Cardiac septum (tissue), 1 donor: Measurements from ENCODE around the gene HMX1. TPM values are rescaled to one million over a fixed set of nuclear protein-coding genes. Genes with fewer than 3 reads are reported as not detected.

ENCODE experiments used
- DNase-seq: peaks from one replicate; pipeline ENCODE4 v3.0.0-alpha.2; 2020; ENCODE audit warnings: low spot score
- intact Hi-C: fragments of 100-400 bp; cut with DNase I; formaldehyde crosslinking; loops from one replicate; pipeline ENCODE4 v1.14.0; 2022
- total RNA-seq: library from RNA; stranded (reverse); fragmentation: NEBNext Ultra II Directional; extraction: Animal tissue kit (Norgen Biotek cat#: 25700); gene quantifications from one replicate; pipeline ENCODE4 v1.2.1, GENCODE V29; 2021
- donor health status: DM: no; HTN: no; CAD: no.

Gene HMX1
- total RNA-seq, 1 donor from 2014 or later: not detected

DNA sequence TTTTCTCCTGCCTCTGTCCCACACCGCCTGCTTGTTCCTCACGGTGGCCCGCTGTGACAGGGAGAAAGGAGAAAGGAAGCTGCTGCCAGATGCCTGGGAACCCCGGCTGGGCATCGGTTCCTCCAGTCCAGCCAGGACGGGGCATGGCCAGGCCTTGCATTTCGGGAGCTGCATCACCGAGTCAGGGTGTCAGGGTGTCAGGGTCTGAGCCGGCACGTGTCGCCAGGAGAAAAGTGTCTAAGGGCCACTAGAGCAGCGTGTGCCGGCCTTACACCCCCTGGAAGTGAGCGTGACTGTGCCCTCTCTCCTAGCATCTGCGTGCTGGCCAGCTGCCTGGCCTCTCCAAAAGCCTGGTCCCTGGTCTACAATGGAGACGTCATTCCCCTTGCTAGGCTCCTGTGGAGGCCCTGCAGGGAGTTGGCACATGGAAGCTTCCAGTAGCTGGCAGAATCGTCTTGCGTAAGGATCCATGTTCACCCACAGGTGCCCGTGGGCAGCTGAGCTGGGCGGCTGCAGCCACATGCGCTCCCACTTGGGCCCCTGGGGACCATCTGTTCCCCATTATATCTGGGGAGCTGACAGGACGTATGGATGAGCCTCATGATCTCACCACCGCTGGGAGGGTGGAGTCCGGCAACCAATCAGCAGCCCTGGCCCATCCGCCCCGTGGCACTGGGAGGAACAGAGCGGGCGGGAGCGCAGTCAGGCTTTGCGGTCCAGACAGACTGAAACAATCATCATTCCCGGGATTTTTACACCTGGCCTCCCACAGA is 39.9 kb upstream of the HMX1 start:
- intact Hi-C loops: loop anchor here (10.0 kb wide), 2 partner anchors 307 to 447 kb away; no protein-coding TSS in a partner anchor
- peak; percentile 74 for DNase-seq

DNA sequence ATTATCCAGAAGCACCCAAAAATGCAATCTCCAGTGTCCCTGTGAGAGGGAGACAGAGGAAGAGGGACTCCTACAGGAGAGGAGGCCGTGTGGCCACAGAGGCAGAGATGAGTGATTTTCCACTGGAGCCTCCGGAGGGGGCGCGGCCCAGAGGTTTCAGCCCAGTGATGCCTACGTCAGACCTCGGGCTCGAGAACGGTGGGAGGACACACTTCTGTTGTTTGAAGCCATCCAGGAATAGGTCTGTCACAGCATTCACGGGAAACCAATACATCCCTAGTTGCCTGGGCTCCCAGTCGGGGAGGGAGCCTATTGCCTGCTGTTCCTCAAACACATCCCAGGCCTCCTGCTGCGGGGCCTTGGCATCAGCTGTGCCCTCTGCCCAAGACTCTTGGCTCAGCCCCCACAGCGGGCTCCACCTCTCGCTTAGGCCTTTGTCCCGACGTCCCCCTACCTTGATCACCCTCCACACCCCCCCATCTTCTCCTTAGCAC is 39.2 kb upstream of the HMX1 start:
- DNase-seq: peak; percentile 63
- intact Hi-C loops: loop anchor here (10.0 kb wide), 2 partner anchors 306 to 446 kb away; no protein-coding TSS in a partner anchor

DNA sequence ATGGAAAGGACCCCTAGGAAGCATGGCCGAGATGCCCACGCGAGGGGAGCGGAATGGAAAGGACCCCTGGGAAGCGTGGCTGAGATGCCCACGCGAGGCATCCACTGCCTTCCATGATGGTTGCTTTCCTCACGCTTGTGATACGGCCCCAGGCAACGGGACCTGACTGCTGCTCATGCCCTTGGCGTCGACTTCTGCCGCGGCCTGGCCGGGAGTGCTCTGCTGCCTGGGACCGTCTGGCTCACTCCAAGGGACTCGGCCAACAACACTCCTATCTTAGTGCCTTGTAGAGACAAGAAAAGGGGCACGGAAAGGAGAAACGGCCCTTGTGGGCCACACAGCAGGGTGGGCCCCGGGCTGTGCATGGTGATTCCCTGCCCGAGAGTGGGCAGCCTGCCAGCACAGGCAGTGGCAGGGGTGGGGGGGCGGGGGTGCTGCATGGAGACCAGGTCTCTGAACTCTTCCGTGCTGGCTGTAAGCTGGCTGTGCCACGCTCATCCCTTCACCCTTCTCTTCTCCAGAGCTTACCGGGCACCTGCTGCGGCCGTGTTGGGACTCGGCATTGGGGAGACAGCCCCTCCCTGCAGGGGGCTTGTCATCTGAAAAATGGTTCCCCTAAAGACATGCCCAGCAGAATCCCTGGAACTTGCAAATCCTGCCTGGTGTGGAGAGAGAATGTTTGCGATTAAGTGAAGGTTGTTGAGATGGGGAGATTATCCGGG is 38.6 kb upstream of the HMX1 start:
- DNase-seq: no peak
- intact Hi-C loops: loop anchor here (10.0 kb wide), 2 partner anchors 305 to 445 kb away; no protein-coding TSS in a partner anchor

DNA sequence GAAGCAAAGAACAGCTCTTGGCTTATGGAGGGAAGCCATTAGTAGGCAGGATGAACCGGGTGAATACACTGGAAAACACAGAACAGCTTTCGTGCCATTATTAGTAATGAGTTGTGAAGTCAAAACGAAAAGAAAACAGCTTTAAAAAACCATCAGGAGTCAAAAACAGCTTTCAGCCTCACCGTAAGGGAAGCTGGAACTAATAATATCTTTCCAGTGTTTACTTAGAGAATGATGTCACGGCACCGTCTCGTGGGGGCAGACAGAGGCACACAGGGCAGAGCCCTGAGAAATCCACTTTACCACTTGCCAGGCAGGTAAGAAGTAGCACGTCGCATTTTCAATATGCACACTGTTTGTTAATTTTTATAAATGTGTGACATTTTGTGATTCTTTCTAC is 37.9 kb upstream of the HMX1 start:
- DNase-seq: no peak
- intact Hi-C loops: no loop called here

DNA sequence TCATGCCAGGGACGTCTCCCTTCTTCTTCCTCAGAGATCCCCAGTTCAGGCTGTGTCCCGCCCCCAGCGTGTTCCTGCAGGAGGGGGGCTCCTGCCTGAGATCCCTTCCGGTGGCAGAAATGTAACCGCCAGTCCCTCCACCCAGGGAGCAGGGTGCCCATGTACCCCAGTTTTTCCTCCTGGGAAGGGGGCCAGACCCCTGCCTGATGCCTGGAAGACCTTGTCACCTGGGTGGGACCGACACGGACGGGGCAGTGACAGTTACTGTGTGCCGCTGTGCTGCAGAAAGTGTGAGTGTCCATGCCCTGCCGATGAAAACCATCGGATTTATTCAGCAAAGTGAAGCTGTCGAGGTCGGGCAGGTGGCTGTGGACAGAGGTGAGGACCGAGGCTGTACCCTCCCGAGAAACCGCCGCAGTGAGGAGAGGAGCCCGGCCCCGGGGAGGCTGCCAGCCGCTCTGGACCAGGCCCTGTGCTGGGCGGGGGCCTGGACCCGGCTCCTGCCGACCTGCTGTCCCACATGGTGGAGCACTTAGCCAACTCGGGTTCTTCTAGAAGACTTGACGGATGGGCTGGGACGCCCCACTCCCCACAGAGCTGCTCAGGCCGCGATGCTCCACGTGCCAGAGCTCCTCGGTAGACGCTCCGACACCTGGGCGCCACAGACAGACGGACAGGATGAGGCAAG is 36.7 kb upstream of the HMX1 start:
- intact Hi-C loops: no loop called here
- DNase-seq: peak; percentile 74

DNA sequence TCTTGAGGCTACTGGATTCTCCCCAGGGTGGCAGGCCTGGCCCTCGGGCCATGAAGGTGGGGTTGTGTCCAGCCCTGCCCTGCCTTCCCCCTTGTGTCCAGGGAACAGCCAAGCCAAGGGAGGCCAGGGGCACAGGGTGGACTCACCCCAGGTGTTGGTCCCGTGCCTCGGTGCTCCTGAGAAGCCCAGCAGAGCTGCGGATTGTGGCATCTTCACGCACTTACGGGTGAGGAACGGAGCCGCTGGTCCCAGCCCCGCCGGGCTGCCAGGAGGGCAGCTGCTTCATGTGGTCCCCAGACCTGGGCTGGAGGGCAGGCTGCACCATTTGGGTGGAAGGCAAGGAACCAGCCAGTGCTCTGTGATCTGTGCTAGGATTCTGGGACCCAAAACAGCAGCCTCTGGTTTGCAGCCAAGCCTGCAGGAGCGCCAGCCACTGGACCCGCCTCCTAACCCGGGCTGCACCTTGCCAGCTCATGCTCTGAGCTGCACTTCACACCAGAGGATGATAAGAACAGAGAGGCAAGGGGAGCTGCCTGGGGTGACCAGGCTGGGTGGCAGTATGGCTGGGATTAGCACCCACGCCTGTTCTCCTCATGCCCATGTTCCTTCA is 36.1 kb upstream of the HMX1 start:
- peak; percentile 60 for DNase-seq

DNA sequence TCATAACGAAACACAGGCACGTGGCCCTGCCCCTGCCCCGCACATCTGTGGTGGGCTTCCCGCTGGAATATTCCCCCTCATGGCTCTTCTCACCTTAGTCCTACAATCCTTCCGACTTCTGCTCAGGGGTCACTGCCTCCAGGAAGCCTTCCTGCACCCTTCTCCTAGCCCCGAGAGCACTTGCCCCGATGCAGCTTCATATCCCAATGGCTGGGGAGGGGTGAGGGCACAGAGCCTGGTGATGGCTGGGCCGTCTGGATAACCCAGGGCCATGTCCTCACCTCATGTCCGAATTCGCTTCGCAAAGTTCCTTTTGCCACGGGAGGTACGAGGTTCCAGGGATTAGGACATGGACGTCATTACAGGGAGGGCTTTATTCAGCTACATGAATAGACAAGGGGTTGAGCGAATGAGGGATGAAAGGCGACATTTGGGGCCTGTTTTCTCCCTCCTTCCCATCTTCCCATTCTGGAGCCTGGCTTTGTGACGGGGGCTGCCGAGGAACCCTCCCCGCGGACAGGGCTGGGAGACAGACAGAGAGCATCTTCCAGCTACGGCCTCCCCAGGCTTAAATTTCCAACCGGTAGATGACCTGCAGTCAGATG is 35.5 kb upstream of the HMX1 start:
- intact Hi-C loops: no loop called here
- DNase-seq: peak; percentile 38

More for the DNA sequence above, 36.1 kb upstream of the HMX1 start:
- intact Hi-C loops: no loop called here

DNA sequence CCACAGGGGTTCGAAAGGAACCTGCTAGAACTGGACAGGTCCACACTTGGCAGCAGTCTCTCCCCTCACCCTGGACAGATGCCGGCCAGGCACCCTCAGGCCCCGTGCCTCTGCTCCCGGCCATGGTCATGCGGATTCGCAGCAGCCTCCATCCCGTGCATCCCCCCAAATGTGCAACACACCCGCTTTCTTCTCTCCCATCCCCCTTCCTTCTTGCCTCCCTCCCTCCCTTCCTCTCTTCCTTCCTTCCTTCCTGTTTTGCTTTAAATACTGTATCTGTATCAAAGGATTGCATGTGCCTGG is 35.0 kb upstream of the HMX1 start:
- intact Hi-C loops: no loop called here
- DNase-seq: peak; percentile 53

DNA sequence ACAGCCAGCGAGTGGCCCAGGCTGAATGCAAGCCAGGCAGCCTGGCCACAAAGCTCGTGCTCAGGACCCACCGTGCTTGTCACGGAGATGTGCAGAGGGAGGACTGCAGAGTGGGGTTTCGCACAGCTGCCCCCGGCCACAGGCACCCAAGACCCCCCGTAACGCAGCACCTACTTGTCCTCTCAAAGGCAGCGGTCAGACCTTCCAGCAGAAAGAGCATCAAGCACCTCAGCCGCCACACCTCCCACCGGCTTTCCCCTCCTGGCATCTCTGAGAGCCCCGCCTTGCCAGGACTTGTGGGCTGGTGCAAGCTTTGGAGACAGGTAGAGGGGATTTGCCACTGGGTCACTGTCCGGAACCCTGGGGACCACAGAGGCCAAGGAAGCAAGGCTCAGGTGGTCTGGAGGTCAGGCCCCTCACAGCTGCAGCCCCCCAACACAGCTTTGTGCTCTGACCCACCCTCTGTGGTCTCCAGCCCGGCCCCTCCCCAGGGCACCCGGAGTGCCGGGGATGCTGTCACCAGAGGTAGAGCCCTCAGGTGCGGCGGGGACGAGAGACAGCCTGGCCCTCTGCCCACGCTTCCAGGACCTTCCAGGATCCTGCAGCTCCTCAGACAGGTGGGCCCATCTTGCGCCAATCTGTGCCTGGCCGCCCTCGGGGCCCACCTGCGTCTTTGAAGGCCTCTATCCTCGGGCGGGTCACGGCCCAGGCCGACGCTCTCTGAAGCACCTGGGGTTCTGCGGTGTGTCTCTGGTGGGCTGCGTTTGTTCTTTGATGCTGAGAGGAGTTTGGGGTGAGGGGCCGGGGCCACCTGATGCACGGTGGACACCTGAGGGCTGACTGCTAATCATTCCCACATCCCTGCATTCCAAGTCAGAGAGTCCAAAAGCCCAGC is 34.4 kb upstream of the HMX1 start:
- DNase-seq: peak; percentile 67

DNA sequence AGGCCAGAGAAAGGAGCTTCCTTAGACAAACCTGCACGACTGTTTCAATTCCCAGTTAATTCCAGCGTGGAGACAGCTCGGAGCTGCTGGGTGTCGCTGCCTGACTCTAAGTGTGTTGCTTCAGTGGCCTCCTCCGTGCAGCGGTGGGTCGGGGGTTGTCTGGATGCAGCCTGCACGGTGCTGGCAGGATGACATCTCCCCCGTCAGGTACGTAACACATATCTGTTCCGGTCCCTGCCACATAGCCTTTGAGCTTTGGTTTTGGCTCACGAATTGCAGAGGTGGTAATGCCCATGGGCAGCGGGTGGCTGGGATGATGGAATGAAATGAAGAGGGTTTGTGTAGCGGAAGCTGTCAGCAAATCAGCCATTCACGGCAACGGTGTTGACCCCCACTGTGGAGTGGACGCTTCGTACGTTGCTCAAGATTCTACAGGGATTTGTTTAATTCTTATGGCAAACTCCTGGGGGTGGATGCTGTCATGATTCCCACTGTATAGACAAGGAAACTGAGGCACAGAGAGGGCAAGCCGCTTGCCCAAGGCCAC is 33.7 kb upstream of the HMX1 start:
- intact Hi-C loops: no loop called here
- DNase-seq: peak; percentile 73

More for the DNA sequence above, 34.4 kb upstream of the HMX1 start:
- intact Hi-C loops: no loop called here

DNA sequence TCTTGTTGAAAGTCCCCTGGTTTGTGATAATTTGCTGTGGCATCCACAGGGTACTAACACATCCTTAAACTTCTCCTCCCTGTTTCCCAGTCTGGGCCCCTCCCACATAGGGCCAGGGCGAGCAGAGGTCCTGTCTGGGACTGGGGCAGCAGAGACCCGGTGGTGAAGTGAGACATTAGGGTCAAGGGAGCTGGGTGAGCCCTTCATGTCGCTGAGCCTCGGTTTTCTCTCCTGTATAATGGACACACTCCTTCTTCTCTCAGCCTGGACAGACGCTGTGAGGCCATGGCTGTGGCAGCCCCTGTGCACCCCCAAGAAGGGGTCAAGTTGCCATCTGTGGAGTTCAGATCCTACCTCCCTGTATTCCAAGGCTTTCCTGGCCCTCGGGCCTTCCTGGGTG is 33.0 kb upstream of the HMX1 start:
- peak; percentile 60 for DNase-seq
- intact Hi-C loops: no loop called here

DNA sequence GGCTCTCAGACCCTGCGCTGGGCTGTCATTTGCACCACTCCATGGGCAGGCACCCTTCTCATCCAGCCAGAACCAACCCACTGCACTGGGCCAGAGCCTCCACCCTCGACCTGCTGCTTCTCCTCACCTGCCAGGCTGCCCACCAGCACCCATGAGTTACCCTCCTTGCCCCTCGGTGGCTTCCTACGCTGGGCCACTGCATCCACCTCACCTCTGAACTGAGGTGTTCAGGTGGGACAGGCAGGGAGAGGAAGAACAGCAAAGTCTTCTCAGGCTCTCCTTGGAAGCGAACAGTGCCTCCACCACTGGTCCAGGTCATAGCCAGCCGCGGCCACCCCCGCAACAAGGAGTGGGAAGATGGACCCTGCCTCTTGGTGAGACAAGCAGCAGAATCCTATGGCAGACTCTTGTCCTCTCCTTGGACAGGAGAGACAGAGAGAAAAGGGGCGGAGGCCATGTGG is 32.4 kb upstream of the HMX1 start:
- intact Hi-C loops: no loop called here
- DNase-seq: peak; percentile 61

DNA sequence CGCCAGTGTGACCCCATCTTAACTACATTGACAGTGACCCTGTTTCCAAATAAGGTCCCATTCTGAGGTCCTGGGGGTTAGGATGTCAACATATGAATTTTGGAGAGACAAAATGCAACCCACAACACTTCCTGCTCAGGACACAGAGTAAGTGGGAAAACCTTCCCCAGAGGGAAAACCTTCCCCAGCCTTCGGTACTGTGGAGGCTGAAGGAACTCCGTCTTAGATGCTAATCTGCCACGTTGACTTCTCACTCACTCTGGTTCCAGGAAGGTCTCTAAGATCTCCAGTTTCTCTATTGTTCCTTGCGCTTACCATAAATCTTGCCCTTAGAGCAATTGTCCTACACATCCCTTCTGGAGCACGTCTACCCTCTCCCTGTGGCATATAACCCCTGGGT is 29.7 kb upstream of the HMX1 start:
- no peak for DNase-seq
- intact Hi-C loops: no loop called here

DNA sequence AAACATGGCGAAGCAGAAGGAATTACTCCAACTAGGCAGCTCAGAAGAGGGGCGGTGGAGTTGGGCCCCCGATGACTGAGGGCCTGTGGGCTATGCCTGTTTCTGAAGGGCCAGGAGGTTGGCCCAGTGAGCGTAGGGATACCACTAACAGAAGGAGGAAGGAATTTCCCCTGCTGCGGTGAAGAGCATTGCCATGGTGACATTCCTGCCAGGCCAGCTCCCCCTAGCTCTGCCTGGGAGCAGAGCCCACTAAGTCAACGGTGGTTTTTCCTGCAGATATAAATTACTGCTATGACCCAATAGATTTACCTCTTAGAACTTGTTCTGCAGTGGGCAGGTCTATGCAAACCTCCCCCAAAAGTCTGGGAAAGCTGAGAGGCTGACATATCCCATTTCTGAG is 28.9 kb upstream of the HMX1 start:
- no peak for DNase-seq
- intact Hi-C loops: no loop called here

DNA sequence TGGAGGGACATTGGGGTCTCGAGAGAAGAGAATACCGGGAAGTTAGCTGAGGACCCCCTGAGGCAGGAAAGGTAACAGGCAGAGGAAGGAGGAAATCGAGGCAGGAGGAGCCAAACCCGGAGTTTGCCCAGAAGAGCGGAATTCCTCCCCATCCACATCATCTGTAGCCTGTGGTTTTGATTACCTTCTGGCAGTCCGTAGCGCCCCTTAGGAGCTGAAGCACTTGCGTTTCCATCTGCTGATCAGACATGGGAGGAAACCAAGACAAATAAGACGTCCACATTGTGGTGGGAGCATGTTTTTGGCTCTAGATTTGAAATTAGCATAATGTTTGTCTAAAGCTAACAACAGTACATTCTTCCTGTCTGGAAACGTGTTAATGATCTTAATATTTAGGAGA is 26.8 kb upstream of the HMX1 start:
- intact Hi-C loops: no loop called here
- DNase-seq: no peak

DNA sequence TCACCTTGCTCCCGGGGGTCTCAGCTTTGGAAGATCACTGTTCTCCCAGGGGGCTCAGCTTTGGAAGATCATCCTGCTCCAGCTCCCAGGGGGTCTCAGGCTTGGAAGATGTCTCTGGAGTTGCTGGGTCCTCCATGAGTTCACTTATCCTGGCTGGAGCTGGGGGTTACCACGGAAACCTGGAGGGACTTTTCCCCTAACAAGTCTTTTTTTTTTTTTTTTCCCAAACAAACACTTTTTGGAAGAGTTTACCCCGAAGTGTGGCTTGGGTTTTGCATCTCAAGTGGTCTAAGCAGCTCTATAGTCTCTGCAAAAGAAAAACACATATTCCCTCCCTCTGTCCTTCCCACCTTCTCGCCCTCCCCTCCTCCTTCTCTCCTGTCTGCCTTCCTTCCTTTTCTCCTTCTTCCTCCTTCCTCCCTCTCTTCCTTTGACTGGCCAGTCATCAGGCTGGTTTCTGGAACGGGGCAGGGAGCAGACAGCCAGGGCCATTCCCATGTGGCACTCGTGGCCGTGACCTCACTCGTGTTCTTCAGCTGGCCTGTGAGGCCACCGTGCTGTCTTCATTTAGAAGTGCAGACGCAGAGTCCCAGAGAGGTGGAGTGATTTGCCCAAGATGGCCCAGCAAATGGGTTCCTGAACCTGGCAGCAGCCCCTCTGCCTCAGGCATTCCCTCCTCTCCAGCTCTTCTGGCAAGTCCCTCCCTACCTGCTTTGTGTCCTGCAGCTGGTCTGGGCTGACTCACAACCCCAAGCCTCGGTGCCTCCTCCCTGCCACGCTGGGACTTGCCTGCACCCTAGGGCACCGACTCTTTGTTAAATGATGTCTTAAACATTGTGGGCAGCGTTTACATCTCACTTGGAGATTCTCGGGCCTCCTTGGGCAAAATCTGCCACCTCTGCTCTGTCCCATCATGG is 25.9 kb upstream of the HMX1 start:
- intact Hi-C loops: no loop called here
- DNase-seq: no peak

DNA sequence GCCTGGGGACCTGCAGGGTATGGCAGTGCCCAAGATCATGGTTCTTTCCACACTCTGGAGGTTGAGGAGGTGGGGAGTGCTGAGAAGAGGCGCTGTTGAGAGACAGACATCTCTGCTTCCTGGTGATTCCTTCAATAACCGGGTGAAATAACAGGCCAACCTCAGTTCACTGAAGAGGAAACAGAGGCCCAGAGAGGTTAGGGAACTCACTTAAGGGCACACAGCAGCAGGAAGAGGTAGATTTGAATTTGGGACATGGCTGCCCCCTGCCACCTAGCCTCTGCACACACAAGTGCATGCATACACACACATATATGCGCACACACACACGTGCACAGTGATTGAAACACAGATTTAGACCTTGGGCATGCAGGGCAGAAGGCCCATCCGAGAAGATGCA is 24.9 kb upstream of the HMX1 start:
- intact Hi-C loops: no loop called here
- no peak for DNase-seq
